NT2/D1 (cell line): ENCODE data around the gene PIK3R6.

ENCODE experiments used
- DNase-seq: peaks from one replicate; pipeline ENCODE4 v3.0.0-alpha.2; 2011; ENCODE audit warnings: low read depth, low spot score
- H3K27me3 ChIP-seq: 2 replicates; pipeline ENCODE4 v1.6.0; 2011; ENCODE audit warnings: mild to moderate bottlenecking; ENCODE audit not compliant: insufficient read length, insufficient read depth
- H3K36me3 ChIP-seq: 2 replicates; pipeline ENCODE4 v1.6.1; 2011; ENCODE audit warnings: mild to moderate bottlenecking, low read length, mixed read lengths; ENCODE audit not compliant: insufficient read depth, insufficient read length
- H3K4me1 ChIP-seq: 2 replicates; pipeline ENCODE4 v1.5.1; 2011; ENCODE audit not compliant: insufficient read depth, insufficient read length
- H3K4me3 ChIP-seq: 2 replicates; pipeline ENCODE4 v1.5.1; 2011; ENCODE audit warnings: low read depth; ENCODE audit not compliant: insufficient read length
- H3K9ac ChIP-seq: 2 replicates; pipeline ENCODE4 v1.6.0; 2011; ENCODE audit warnings: low read depth; ENCODE audit not compliant: insufficient read length
- H3K9me3 ChIP-seq: 2 replicates; pipeline ENCODE4 v1.5.1; 2011; ENCODE audit warnings: mild to moderate bottlenecking, low read length; ENCODE audit not compliant: insufficient read depth
- SUZ12 ChIP-seq: IDR thresholded peaks from 2 replicates; pipeline ENCODE4 v1.6.1; 2011; ENCODE audit not compliant: insufficient read length, insufficient read depth; ENCODE audit errors: extremely low read depth
- YY1 ChIP-seq: IDR thresholded peaks from 2 replicates; pipeline ENCODE4 v1.6.1; 2011; ENCODE audit not compliant: insufficient read length, insufficient read depth
- ZNF274 ChIP-seq: IDR thresholded peaks from 2 replicates; pipeline ENCODE4 v1.6.1; 2011; ENCODE audit warnings: mild to moderate bottlenecking, low read depth, low read length

PIK3R6 gene

DNA sequence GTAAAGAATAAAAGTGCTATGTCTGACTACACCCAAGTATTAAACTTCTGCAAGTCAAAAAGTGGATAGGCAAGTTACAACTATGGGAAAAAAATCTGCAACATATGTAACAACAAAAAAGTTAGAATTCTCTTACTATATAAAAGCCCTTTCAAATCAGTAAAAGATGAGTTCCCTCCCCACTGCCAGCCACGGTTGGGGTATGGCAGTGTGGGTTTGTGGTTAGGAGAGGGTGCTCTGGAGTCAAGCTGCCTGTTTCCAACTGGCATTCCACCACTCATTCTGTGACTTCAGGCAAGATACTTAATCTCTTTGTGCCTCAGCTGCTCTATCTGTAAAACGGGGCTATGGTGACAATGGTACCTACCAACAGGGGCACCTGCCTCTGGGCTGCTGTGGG, 41.7 kb downstream of the PIK3R6 start:
- H3K9ac ChIP-seq: no peak overlapping the region
- peaks cover 14% of the 10 kb centered on the region for H3K9me3 ChIP-seq
- H3K36me3 ChIP-seq: no peaks in the 10 kb centered on the region
- no peaks in the 10 kb centered on the region for H3K4me1 ChIP-seq
- H3K4me3 ChIP-seq: no peak overlapping the region
- TF ChIP-seq ZNF274 (no peak), YY1 (no peak), SUZ12 (no peak)
- DNase-seq: no peak
- H3K27me3 ChIP-seq: no peaks in the 10 kb centered on the region

DNA sequence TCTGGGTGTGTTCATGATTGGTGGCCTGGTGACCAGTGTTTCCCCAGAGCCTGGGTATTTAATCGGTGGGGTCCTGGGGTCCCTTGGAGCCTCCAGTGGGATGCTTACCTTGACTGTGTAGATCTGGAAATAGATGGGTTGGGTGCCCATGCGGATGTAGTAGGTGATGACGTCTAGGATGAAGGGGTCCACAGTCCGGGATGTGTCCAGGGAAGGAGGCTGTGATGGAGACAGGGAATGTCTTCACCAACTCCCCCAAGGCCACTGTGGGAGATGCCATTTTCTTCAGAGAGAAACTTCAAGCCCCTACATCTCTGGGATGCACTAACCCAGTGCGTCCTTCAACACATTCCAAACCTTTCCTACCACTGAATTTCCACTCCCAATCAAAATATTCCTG, 44.2 kb downstream of the PIK3R6 start:
- Histone ChIP-seq H3K9me3 (peaks cover 14% of the 10 kb centered on the region), H3K4me1 (no peaks in the 10 kb centered on the region), H3K9ac (no peak overlapping the region), H3K36me3 (no peaks in the 10 kb centered on the region), H3K27me3 (no peaks in the 10 kb centered on the region), H3K4me3 (no peak overlapping the region)
- no peak for DNase-seq
- no peak for TF ChIP-seq ZNF274
- TF ChIP-seq YY1: no peak
- no peak for TF ChIP-seq SUZ12

DNA sequence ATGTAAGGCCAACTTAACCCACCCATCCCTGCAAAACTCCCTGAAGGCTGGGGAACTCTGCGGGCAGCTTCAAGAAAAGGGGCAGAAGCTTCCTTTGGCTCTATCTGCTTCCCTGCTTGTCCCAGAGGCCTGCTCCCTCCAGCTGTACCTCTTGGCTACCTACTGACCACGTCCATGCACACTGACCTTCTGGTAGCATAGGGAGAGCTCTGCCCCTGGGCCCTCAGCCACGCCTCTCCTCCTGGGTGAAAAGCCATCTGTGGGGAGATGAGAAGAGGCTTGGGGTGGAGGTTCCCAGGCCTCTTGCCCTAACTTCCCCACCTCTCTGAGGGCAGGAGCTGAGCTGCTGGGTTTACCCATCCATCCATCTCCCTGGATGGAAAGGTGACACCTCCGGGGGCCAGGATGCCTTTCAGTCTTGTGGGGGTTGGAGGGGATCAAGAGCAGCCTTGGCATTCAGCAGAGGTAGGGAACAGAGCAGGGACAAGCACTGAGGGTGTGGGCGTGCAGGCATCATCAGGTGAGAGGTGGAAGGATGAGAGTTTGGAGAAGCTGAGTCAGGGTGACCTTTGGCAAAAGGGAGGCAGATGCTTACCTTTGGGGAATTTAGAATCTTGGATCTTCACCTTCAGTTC, 45.0 kb downstream of the PIK3R6 start:
- Histone ChIP-seq H3K27me3 (no peaks in the 10 kb centered on the region), H3K4me3 (no peak overlapping the region), H3K4me1 (no peaks in the 10 kb centered on the region), H3K9ac (no peak overlapping the region), H3K36me3 (no peaks in the 10 kb centered on the region), H3K9me3 (peaks cover 14% of the 10 kb centered on the region)
- no peak for TF ChIP-seq YY1
- no peak for TF ChIP-seq SUZ12
- TF ChIP-seq ZNF274: no peak
- no peak for DNase-seq

DNA sequence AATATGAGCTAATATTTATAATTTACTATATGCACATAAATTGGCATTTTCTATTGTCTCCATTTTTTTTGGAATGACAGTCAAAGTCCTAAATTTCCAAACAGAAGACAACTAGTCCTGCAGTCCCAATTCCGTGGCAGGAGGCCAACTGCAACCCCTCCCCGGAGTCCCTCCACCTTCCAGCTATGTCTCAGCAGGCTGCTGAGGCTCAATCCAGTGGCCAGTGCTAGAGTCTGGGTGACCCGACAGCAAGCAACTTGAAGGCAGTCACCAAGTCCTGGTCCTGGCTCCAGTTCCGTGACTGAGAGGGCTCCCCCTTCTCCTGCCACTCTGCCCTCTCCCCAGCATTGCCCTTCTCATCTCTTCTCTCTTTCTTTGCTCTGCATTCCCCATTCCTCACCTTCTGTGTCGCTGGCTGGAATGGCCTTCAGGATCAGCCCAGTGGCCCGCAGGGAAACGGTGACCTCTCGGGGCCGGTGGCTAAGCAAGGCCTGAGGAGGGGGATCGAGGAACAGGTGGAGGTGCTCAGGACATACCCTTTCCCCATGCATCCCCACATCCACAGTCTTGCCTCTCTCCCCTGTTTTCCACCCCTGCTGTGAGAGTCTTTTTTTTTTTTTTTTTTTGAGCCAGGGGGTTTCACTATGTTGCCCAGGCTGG, 45.9 kb downstream of the PIK3R6 start:
- TF ChIP-seq SUZ12 (no peak), ZNF274 (no peak), YY1 (no peak)
- Histone ChIP-seq H3K9ac (no peak overlapping the region), H3K36me3 (no peaks in the 10 kb centered on the region), H3K4me3 (no peak overlapping the region), H3K4me1 (no peaks in the 10 kb centered on the region), H3K27me3 (no peaks in the 10 kb centered on the region), H3K9me3 (peaks cover 14% of the 10 kb centered on the region)
- DNase-seq: no peak

GRCh38 chr17:8820311-8821010, 47.0 kb downstream of the PIK3R6 start:
- no peaks in the 10 kb centered on the region for H3K36me3 ChIP-seq
- TF ChIP-seq YY1: no peak
- TF ChIP-seq SUZ12: no peak
- peaks cover 14% of the 10 kb centered on the region for H3K9me3 ChIP-seq
- no peaks in the 10 kb centered on the region for H3K27me3 ChIP-seq
- H3K4me1 ChIP-seq: no peaks in the 10 kb centered on the region
- no peak overlapping the region for H3K9ac ChIP-seq
- DNase-seq: no peak
- no peak overlapping the region for H3K4me3 ChIP-seq

GRCh38 chr17:8818654-8819330, 48.7 kb downstream of the PIK3R6 start:
- Histone ChIP-seq H3K36me3 (no peaks in the 10 kb centered on the region), H3K4me3 (no peak overlapping the region), H3K9me3 (0 out of 2 replicates have a peak, but pooled peaks cover 2% of the 10 kb centered on the region), H3K9ac (no peak overlapping the region), H3K27me3 (no peaks in the 10 kb centered on the region), H3K4me1 (no peaks in the 10 kb centered on the region)
- TF ChIP-seq ZNF274 (no peak), YY1 (no peak), SUZ12 (no peak)
- DNase-seq: no peak

DNA sequence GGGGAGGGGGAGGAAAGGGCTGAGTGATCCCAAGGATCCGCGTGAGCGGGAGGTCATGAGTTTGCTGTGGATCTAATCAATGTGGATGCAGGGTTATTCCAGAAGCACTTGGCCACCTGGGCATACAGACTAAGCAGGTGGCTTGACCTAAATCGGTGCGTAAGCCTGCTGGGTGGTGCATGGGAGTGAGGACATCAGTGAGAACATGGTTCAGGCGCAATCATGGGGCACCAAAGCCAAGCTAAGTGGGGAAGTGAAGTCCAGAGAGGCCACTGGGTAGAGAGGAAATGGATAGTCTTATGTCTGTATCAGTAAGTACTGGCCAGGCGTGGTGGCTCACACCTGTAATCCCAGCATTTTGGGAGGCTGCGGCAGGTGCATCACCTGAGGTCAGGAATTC, 49.4 kb downstream of the PIK3R6 start:
- H3K9ac ChIP-seq: no peak overlapping the region
- 0 out of 2 replicates have a peak, but pooled peaks cover under 1% of the 10 kb centered on the region for H3K9me3 ChIP-seq
- no peak for TF ChIP-seq ZNF274
- TF ChIP-seq SUZ12: no peak
- no peak for TF ChIP-seq YY1
- no peaks in the 10 kb centered on the region for H3K4me1 ChIP-seq
- H3K27me3 ChIP-seq: no peaks in the 10 kb centered on the region
- DNase-seq: no peak
- H3K36me3 ChIP-seq: no peaks in the 10 kb centered on the region
- no peak overlapping the region for H3K4me3 ChIP-seq
